Dermis blood vessel endothelial cell (primary cell): ENCODE results near the gene KIRREL3. TPM values are rescaled to one million over a fixed set of nuclear protein-coding genes. Genes with fewer than 3 reads are reported as not detected.

ENCODE experiments used
- DNase-seq: peaks from one replicate; pipeline ENCODE4 v3.0.0; 2010
- total RNA-seq: library from RNA; depleted of rRNA; stranded (reverse); fragments of >200 nt; gene quantifications from 2 replicates; pipeline ENCODE4 v1.2.3, GENCODE V29; 2014

KIRREL3 gene
- total RNA-seq, 1 donor from 2014 or later = not detected

DNA sequence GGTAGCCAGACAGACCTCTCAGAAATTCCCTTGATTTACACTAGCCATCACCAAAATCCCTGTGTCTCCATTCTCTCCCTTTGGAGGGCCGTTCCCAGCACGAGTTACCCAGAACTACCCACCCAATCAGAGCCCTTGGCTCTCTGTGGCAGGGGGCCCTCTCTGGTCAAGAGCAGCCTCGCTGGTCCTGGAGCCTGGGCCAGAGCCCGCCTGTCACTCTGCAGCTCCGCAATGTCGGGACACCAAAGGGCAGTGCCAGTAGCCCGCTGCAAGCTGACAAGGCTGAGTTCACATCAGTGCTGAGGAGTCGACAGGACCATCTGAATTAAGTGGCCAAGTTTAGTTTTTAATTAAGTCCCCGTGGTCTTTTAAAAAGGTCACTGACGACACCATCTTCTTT lies 403.5 kb downstream of the KIRREL3 start:
- no peak for DNase-seq

DNA sequence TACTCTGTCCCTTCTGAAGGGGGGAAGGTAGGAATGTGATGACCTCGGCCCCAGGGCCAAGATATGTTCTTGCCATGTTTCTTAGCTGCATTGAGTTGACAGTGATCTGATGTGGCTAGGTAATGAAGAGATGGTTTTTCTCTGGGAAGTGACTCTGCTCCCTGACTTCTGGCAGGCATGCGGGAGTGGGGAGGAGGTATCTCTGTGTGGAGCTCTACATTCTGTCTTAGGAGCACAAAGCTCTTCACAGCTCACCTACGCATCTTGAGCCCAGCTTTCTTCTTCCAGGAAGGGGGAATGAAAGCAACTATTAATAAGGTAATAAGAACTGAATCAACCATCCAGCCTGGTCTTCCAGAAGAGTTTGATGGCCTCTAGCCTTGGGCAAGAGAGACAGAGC lies 404.1 kb downstream of the KIRREL3 start:
- no peak for DNase-seq

DNA sequence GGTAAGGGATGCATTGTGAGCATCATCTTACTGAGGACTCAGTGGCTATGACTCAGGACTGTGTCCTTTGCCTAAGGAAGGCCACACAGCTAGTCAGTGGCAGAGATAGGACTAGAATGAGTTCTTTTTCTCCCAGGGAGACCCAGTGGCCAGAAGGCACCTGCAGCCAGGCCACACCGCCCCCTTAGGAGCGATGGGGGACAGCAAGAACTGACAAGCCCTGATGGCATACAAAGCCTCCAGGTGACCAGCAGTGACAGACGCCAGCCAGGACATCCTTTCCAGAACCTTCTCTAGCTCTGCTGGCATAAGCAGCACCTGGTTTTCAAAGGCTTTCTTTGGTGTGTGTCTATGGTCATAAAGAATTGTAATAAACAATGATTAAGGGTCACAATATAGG lies 405.0 kb downstream of the KIRREL3 start:
- DNase-seq = no peak

DNA sequence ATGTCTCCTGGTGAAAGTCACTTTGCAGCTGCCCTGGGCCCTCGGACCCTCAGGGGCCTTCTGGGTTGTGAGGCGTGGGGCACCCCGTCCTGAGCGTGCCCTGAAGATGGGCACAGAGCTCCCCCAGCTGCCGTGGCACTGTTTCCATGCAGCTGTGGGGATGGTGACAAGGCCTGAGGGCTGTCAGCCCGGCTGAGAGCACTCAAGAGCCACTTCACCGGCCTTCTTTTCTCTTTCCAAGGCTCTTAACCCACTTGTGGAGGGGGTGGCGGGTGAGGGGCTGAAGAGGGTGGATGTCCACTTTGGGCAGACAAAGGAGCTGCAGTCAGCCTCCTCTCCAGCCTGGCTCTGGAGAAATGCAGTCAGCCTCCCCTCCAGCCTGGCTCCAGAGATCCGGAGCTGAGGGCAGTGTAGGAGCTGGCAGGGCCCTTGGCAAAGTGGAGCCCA lies 405.6 kb downstream of the KIRREL3 start:
- DNase-seq = no peak

DNA sequence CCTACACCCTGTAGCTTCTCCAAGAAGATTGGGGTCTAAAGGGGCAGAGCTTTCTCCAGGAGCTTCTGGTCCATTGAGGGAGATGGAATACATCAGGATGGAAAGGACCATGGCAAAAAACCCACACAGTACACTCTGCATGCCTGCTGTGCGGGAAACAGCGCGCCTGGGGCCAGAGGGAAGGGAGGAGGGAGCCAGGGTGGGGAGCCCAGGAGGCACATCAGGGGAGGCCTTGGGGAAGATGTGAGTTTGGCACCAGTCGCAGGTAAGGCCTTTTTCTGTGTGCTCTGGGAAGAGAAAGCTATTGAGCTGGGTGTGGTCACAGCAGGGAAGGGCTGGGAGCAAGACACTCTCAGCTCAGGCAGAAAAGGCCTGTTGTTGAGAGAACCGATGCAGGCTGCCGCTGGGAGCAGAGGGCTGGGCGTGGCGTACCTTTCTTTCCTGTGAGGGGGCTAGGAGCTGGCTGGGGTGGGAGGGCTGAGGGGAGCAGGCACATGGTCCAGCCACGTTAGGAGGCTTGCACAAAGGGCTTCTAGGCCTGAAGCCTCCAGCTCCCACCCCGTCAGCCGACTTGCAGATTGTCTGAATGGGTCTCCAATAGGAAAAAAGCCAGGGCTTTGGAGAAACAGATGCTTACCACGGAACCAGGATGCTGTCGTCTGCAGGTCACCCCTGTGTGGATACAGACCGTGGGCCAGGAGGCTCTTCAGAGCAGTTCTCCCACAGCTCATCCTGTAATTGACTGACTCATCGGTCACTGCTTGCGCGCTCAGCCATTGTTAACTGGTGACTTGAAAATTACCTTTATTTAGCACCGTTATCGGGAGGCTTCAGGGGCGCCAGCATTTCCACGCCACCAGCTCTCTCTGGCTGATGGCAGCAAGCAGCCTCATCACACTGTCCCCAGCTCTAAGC lies 407.8 kb downstream of the KIRREL3 start:
- DNase-seq = no peak

DNA sequence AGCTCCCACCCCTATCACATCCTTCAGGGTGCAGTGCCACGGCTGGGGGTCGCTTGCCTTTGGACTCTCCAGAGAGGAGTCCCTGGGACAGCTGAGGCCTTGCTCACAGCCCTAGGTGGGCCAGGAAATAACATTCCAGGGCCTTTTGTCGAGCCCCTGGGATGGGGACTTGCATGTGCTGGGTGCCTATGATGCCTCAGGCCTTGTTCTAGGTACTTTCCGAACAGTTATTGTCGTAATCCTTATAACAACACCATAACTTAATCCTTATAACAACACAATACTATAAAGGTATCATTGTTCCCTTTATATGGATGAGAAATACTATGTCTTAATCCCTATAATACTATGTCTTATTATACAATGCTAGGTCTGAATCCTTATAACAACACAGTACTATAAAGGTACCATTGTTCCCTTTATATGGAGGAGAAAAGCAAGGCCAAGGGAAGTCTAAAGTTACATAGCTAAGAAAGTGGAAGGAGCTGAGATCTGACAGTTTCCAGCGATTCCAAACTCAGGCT lies 408.5 kb downstream of the KIRREL3 start:
- no peak for DNase-seq

DNA sequence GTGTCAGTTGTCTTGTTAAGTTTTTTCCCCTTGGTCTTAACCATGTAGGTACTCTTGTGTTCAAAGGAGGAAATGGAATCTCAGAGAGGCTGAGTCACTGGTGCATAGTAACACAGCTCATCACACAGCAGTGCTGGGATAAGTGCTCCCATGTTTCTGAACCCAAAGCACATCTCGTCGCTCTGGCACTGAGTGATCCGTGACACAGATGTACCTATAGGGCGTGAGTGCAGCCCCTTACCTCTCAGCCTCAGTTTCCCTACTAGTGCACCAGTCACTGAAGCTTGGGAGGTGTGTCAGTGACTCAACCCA lies 411.1 kb downstream of the KIRREL3 start:
- no peak for DNase-seq

DNA sequence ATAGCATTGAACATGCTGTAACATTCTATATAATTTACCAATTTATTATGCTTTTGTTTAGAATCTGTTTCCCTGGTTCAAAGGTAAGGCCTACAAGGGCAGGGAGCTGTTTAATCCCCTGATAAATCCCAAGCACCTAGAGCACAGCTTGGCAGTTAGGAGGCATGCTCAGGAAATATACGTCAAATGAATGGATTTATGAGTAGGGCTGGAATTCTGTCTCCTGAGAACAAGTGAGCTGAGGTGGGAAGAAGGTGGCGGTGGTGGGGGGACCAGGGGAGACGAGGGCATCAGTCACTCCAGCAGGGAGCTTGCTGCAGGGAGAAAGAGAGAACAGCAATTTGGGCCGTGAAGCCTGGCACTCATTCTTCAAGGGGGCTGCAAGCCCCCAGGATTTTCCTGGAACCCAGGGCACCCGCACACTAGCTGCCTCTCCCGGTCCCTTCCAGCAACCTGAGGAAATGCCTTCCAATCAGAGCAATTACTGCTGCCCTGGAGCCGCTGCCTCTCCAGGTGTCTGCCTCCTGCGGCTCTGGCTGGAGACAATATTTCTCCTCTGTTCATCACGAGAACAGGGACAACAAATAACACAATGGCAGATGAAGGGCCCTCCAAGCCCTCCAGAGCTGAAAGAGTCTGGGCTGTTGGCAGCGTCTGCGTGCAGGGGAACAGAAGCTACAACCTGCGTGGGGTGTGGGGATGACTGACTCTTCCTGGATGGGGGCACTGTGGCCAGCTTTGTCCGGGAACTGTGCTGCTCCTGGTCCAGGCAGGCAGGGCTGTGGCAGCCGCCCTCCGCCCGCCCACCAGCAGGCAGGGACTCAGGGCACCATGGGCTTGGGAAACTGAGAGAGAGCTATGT lies 411.7 kb downstream of the KIRREL3 start:
- DNase-seq = no peak

DNA sequence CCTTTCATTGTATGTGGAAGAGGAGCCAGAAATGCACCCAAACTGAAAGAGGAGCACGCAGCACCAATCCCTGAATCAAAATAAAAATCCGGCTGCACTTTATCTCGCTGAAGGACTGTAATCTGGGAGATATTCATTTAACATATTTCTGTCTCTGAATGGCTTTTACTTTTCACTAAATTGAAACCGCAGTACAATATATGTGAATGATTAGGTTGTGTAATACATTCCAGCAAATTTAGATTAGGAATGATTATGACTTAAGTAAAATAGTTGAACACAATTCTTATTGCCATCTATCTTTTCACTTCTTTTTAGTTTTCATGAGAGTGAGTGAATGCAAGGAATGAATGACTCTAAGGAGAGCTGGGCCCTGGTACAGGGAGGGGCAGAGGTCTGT lies 413.0 kb downstream of the KIRREL3 start:
- DNase-seq = no peak

DNA sequence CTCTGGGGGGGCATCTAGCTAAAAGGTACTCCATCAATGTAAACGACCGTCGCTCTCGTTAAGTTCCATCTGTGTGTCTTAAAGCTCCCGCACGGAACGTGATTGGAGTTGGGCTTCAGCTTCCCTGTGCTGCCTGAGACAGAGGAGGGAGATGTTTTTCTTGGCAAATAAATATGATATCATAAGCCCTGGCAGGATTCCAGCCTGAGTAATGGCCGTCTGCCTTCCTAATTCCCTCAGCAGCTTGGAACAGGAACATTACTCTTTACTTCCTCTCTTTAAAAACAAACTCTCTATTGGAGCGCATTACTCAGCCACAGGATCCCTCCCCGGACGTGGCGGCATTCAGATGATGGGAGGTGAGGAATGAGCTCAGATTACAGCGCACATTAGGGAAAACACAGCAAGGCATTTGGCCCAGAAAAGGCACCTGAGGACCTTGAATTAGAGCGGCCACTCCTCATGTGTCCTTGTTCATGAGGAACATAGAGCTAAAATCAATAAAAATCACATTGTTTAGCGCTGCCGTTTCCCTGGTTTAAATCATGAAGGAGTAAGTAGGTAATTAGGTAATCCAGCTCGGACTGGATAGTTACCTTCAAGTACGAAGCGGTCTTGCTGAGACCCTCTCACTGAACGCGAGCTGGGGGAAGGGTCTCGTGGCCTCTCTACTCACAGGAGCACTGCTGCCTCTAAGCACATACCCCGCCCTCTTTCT lies 414.6 kb downstream of the KIRREL3 start:
- peak; percentile 97 for DNase-seq

DNA sequence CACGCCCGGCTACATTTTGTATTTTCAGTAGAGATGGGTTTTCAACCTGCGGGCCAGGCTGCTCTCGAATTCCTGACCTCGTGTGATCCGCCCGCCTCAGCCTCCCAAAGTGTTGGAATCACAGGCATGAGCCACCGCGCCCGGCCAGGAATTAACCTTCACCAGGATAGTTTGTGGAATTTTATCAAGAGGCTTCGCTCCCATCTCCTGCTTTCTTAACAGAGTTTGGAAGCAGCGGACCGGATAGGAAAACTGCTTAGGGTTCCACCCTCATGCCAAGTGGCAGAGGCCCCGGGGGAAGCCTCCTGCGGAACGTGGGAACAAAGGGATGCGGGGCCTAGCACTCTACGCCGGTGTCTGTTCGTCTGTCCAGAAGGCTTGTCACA lies 415.2 kb downstream of the KIRREL3 start:
- no peak for DNase-seq

DNA sequence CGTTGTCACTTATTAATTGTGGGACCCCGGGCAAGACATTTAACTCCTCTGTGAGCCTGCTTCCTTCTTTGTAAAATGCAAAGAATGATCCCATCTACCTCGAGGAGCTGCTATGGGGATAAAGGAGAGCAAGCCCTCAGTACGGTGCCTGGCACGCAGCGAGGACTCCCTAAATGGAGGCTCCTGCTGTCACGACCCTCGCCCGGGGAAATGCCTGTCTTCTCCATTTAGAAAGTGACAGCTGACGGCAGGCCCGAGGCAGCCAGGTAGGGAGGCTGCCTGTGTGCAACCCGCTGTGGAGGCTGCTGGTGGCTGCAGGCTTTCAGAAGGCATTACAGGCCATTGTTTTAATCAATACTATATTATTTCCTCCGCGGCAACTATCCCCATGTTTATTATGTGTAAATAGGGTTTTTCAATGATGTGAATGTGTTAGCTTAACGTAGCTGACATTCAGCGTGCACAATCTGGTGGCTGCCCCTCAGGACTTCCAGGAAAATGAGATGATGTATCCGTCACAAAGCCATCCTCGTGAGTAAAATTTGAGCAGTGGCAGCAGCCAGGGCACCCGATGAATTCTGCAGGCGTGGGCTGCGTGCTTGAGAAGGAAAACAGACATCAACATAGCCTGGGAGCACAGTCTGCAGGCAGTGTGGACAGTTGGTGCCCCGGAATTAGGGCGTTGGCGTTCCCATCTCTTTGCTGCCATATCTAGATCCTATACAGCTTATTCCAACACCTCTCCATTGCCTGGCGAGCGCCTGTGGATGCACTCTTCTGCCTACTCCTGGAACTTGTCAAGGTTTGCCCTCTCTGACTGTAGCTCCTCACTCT lies 416.8 kb downstream of the KIRREL3 start:
- no peak for DNase-seq

DNA sequence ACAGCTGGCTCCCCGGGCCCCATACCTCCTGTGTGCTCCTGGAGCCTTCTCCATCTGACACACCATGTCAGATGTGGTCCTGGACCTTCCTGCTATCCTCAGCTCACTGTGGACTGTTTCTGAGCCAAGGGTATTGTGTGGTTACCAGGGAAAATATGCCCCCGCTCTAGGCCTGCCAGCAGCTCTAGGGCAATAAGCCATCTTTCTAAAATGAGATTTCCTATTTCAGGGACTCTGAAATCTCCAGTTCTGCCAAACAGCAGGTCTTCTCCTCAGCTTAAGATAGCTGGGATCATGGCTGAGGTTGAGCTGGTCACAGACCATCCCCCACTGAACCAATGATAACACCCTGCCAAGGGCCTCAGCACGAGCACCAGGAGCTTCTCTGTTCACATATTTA lies 417.5 kb downstream of the KIRREL3 start:
- DNase-seq = no peak

DNA sequence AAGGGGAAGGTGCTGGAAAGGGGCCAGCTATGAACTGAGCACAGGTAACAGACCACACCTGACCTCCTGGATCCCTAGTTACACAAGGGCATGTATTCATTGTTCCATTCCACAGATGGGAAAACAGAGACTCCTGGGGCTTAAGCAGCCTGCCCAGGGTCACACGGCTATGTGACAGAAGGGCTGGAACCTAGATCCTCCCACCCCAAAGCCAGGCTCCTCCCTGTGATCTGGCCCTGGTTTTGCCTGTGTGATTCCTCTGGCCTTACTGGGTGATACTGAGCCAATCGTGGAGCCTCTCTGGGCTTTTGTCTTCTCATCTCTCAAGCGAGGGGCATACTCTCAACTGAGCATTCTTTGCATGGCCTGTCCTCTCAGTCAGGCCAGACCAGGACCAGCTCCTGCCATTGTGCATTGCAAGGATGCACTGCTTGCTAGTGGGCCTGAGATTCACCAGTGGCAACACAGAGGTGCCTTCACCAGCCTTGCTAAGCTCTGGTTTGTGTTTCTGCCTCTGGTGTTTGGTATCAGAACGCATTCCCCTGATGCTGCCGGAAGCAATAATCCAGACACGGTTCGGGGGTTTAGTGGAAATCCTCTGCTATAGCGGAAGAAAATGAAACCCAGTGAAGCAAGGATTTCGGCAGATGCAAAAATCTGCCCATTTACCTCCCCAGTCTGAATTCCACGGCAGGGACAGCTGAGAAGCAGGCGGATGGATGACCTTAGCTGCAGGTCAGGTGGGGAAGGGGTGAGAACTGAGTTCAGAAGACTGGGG lies 418.5 kb downstream of the KIRREL3 start:
- DNase-seq = no peak

DNA sequence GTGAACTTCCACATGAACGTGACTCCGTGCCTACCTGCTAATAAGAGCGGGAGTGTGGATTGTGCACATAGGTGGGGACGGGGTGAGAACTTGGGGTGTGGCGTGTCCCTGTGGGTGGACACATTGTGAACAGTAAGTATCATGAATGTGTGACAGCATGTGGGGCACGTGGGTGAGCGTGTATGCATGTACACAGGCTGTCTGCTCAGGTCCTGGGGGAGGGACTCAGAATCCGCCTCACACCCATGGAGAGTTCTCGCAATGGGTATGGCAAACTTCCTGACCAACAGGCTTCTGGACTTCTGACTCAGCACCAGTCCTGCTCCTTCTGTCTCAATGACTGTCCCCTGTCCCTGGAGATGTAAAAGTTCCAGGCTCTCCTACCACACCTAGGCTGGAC lies 422.1 kb downstream of the KIRREL3 start:
- DNase-seq = no peak

DNA sequence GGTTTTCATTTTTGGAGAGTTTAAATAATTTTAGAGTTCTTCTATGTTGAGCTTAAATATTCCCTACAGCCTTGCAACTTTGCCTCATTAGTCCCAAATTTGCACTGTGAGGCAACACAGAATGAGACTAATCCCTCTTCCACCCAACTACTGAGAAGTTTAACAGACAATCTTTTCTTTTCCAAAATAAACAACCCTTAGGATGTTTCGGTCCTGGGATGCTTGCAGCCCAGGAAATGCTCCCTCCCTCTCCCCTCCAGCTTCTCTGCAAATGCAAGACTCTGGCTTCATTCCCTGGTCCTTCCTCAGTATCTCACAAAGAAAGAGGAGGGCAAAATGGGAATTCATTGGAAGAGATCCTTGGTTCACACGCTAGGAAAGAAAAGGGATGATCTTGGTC lies 422.5 kb downstream of the KIRREL3 start:
- no peak for DNase-seq

DNA sequence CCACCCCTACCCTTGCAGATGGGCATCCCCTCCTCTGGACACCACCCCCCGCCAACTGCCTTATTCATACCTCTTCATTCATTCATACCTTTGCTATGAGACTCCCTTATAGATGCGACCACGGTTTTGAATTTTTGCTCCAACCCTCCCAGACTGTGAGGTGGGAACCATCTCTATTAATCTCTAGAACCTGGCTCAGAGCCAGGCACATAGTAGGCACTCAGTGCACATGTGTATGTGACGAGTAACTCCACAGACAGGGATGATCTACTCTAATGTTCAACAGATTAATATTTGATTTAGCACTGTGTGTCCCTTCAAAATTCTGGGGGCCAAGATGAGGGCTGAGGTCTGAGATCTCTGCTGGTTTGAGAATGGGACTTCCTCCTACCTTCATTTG lies 424.7 kb downstream of the KIRREL3 start:
- no peak for DNase-seq

DNA sequence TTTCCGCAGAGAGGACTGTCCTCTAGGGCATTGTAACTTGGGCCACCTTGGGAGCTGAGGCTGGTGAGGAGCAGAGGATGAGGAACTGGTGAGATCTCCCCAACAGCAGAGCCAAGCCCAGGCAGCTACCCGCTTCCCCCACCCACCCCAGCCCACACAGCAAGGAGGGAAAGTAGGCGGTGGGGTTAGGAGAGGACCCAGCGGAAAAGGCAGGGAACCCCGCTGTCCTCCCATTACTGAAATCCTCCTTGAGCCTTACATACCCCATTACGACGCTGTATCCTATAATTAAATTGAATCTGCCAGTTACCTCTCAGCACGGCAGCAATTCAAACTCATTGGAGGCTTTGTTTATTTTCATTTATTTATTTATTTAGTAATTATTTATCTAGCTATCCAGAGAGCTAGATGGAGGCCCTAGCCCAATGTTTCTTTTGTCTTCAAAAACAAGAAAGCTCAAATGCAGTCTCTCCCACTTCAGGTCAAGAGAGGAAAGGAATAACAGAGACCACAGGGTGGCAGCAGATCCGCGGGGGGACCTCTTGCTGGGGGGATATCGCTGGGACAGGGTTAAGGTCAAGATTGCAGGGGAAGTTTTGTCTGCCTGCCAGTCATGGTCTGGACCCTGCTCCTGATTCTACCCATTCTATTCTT lies 427.1 kb downstream of the KIRREL3 start:
- peak; percentile 24 for DNase-seq

DNA sequence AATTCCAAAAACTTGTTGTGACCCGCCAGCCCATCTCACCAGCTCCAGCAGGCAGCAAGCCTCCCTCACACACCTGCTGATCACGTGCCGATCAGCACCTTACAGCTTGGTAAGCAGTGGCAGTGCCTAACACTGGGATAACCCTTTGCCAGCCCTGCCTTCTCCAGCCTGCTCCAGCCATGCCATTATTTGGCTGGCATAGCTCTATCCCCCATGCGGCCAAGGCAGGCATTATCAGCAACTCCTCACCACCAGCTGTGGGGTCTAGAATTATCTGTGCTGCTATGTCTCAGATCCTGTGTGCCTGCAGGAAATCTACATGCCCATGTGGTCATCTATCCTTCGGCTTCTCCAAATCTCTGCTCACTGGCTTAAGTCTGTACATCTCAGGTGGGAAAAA lies 430.1 kb downstream of the KIRREL3 start:
- no peak for DNase-seq

DNA sequence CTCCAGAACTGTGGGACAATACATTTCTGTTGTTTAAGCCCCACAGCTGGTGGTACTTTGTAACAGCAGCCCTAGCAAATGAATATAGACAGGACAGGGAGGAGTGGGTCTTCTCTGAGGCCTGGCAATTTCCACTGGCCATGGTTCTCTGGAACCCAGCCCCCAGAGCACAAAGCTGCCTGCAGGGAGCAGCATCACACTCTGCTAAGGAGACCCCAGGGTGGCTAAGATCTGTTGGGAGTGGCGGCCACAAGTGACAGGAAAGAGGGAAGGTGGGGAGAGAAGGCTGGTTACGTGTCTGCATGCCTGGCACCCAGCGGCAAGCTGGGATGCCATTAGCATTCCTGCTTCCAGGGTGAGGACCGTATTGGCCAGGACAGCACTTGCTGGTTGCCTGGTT lies 433.2 kb downstream of the KIRREL3 start:
- DNase-seq = no peak

DNA sequence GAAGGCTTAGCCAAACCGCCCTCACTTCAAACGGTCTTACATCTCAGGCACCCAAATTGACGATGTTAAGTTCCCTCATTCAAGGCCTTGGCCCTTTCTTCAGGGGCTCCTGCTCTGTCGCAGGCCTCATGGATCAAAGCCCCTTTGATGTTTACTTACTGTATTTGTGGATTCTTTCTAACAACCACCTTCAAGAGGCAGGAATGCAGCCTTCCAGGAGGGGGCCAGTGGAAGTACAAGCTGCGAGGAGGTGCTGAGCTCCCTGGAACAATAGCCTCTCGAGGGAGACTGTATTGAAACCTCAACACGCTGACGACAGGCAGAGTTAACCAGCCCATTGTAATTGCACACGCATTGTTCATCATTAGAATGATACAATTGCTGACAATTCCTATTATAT lies 436.0 kb downstream of the KIRREL3 start:
- DNase-seq = no peak
